NCI-H1436 (cell line): ENCODE measurements around the gene TRAF6.
"Not testable (repeated sequence)": the region's sequence is repeated elsewhere in the genome, so short reads cannot be mapped to it uniquely, and the experiment has no call there.

Experiments
- DNase-seq: peaks from one replicate; lab custom pipeline; 2025; lab: John Stamatoyannopoulos, UW

Gene TRAF6

GRCh38 chr11:36492724-36493304 lies 17.3 kb downstream of the TRAF6 start:
- peak; percentile 41 for DNase-seq

- DNase-seq, result no peak
Measured at GRCh38 chr11:36490026-36490806, 19.9 kb downstream of the TRAF6 start.

- no peak for DNase-seq
Measured at GRCh38 chr11:36488096-36488495, 22.0 kb downstream of the TRAF6 start.

- no peak for DNase-seq
Measured at GRCh38 chr11:36487619-36488018, 22.5 kb downstream of the TRAF6 start.

GRCh38 chr11:36485298-36486002 lies 24.6 kb downstream of the TRAF6 start:
- no peak for DNase-seq

DNA sequence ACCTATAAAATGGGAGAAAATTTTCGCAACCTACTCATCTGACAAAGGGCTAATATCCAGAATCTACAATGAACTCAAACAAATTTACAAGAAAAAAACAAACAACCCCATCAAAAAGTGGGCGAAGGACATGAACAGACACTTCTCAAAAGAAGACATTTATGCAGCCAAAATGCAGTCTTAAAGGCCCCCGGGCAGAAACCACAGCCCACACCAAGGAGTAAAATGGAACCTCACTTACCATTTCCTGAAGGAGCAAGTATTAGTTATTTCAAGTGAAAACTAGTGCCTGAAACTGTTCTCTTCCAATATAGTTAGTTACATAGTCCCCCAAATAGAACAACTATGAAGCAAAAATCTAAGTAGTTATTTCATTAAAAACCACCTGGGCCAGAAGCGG lies 27.0 kb downstream of the TRAF6 start:
- not testable (repeated sequence) for DNase-seq

DNA sequence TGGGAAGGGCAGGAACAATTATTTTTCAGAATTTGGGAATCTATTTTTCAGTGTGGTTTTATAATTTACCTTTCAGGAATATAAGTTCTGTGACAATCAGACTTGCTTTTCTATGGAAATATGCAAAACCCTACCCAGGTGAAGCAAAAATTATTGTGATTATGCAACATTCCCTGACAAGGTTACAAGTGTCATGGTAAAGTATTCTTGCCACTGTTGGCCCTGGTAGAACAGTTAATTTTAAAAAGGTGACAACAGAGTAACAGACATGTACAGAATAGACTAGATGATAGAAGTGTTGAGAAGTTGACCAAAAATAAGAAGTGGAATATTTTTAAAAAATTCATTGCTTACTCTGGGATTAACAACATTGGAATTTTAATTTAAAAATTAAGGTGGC lies 29.2 kb downstream of the TRAF6 start:
- no peak for DNase-seq

DNA sequence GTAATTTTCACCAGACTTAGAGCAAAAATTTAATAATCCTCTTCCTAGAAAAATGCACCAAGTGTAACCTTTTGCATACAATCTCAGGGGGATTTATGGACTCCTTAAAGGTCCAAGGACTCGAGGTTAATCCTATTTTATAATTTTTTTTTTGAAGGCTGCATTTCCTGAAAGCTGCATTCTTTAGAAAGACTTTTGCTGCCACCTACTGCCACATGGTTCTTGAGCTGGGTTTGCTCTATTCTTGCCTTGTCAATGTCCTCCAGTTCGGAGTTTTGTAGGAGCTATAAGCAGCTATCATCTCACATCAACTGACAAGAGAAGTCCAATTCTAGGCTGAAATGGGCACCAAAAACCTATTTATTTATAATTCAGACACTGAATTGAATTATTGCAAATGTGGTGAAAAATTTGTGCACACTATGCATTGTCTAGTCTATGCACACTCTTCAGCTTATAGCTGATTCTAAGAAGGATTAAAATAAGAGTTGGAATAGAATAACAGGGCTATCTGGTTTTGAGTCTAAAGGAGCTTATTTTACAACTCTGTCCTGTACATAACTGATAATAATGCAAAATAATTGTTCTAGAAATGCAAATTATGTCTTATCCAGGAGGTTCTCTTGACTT lies 31.3 kb downstream of the TRAF6 start:
- DNase-seq, result peak; percentile 11

DNA sequence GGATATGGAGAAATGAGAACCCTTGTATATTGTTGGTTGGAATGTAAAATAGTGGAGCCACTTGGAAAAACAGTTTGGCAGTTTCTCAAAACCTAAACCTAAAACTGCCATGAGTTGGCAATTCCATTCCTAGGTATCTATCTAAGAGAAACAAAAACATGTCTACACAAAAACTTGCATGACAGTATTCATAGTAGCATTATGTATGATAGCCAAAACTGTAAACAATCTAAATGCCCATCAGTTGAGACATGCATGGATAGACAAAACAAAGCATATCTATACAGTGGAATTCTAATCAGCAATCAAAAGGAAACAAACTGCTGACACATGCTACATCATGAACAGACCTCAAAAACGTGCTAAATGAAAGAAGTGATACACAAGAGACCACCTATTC lies 34.9 kb downstream of the TRAF6 start:
- no peak for DNase-seq

- no peak for DNase-seq
Measured at GRCh38 chr11:36471577-36471976, 38.5 kb downstream of the TRAF6 start.

DNA sequence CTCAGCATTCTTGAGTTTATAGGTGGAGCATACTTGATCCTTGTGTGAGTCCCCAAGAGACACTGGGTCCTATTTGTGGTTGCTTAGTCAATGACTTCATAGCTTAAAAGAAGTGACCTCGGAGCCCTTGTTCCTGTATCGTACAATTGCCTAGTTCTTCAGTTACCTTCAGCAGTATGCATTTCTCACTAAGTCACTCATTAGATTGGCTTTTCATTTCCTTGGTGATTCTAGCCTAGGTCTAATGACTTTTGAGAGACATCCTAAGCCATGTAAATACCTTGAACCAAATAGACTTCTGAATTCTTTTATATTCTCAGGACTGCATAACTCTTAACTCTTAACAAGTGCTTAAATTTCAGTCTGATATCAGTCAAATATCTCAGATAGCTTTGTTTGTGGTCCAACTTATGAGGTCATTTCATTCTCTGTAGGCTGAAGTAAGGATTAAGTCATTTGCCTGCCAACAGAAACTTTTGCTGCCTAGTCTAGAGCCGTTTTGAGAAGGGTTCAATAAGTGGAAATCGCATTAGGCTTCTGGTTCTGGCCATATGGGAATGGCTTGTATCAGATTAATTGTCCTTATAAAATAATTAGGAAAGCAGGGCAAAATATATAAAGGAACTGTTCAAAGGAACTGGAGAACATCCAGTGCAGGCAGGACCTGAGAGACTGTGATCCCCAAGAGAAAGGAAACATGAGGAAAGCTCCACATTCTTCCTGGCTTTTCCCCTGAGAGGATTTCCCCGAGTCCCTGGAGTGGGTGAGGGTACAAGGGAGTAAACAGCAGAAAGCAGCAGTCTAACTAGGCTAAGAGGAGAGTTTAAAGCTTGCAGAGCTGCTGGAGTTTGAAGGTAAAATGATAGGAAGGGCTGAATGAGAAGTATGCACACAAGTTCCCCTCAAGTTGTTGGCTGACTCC lies 39.9 kb downstream of the TRAF6 start:
- DNase-seq, result no peak

GRCh38 chr11:36469063-36469462 lies 41.0 kb downstream of the TRAF6 start:
- DNase-seq, result no peak

DNA sequence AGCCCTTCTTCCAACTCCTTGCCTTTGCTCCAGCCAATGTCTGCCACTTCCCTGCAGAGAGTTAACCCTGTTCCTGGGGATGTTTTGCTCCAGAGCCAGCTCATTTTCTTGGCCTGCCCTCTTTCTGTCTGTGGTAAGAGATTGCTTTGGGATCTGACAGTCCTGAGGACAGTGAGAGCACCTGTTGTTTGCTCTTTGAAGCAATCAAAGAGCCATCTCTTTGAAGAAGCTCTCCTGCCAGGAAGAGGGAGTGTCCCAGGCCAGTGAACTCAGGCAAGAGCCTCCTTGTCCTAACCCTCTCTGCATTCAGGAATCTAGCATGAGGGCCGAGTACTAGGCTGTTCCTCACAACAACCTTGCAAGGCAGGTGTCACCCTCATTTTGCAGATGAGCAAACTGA lies 42.2 kb downstream of the TRAF6 start:
- DNase-seq, result no peak

DNA sequence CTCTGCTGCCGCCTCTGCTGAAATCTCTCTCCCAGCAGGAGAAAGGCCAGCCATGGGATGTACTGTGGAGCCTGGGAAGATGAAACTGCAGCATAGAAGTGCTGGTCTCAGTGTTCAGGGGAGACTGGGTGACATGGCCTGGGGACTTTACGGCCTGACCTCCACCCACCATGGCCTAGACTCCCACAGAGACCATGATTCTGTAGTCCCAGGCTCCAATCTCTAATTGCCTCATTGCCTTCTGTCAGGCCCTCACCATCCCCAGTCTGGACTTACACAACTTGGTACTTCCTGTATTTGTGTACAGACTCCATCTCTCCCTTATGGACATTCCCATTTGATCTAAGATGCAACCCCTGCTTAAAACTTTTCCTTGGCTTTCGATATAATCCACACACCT lies 43.1 kb downstream of the TRAF6 start:
- DNase-seq, result no peak

DNA sequence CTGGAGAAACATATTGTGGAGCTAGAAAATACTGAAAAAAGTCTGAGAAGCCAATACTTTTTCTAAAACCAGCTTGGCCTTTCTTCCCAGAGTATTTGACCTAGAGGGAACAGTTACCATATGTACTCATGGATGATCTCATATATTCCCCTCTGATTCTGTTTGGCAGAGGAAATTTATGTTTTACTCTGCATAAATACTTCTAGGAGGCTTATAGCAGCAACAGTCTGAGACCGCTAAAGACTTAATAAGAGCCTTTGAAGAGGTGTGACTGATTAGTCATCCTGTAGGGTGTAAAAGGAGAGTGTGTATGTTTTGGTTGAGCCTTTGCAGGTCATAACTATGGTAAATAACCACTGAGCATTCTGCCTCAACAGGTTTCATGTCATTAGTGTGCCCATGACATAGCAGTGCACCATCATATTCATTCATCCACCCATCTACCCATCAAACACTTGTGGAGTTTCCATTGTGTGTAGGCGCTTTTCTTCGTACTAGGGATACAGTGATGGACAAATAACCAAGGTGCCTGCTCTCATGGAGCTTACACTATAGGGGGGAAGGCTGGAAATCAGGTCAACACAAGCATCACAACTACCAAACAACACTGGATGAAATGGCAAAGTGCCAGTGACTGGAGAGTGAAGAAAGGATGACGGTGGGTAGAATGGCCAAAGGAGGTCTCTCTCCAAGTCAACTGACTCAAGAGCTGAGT lies 44.5 kb downstream of the TRAF6 start:
- no peak for DNase-seq

GRCh38 chr11:36464720-36465119 lies 45.4 kb downstream of the TRAF6 start:
- no peak for DNase-seq

DNA sequence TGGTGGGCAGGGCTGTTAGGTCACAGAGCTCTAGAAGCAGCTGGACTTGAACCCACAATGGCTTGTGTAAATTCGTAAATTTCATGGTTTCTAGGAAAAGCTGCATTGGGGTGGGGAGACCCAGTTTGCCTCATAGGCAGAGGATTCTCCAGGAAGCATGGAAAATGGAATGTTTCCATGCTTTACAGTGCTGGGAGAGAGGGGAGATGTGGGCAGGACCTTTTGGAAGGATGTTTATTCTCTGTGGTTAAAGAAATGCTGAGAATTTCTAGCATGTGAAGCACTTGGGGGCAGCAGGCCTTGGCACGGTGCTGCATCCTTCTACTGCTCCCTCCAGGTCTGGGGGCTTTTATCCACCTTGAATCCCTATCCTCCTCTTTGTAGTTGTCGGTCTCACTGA lies 46.3 kb downstream of the TRAF6 start:
- DNase-seq, result no peak

GRCh38 chr11:36462321-36462720 lies 47.8 kb downstream of the TRAF6 start:
- DNase-seq, result no peak

DNA sequence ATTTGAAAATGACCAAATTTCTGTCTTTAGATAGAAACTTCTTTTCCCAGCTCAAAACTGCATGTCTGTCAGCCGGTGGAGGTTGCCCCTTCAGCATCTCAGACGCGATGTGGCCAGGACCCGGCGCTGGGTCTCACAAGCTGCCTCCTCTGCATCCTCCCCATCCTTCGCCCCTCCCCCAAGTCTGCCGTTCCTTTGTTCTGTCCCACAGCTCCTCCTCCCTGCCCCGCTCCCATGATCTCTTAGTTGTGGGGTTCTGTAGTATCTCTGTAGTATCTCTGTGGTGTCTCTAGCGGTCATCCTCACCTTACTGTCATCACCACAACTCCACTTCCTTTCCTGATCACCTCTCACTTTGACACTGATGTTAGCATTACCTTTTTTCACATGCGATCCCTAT lies 49.9 kb downstream of the TRAF6 start:
- DNase-seq, result no peak

GRCh38 chr11:36459046-36459445 lies 51.0 kb downstream of the TRAF6 start:
- no peak for DNase-seq
